ENCODE results near the gene GIMAP7. TPM values are rescaled to one million over a fixed set of nuclear protein-coding genes. Genes with fewer than 3 reads are reported as not detected.

Gene GIMAP7
- total RNA-seq = 100 to 1,000 TPM in 3 of 5 donors, 10 to 100 TPM in 2; 76.8 to 430 (median 392) TPM
- 281 TPM for total RNA-seq (2013)
- total RNA-seq = 27.2 to 503 (median 108) reads per million in 29 experiments

GRCh38 chr7:150514748-150515222, at the start of gene GIMAP7:
GIMAP7 (plus strand) TSS chr7:150514872; CDS start chr7:150519975, 5,103 bp downstream.
- ATAC-seq (replicated peaks in 1 of 4) (peak; percentile 76 to 87 (median 78)), DNase-seq (peak; percentile 41 to 80 (median 68))
- H3K27ac ChIP-seq (ENCODE audit: low read length) = peak within 1 kb of the TSS; percentile 88
- peaks cover 0 to 4% of the 10 kb centered on the region in 2 donors for H3K36me3 ChIP-seq (ENCODE audit: control insufficient read depth in 2 of 2, extremely low read depth in 1 of 2, insufficient read depth in 1 of 2, low read length in 1 of 2)
- Mint-ChIP-seq H3K27me3 (no peaks in the 10 kb centered on the region), H3K9me3 (peaks cover 5 to 16% (median 7%) of the 10 kb centered on the region in 3 donors), H3K36me3 (peaks cover 52% of the 10 kb centered on the region), H3K27ac (peak within 1 kb of the TSS; percentile 99 to 100), H3K4me3 (peak within 1 kb of the TSS; percentile 95 to 100 (median 99)), H3K4me1 (peaks cover 49 to 51% (median 49%) of the 10 kb centered on the region in 3 donors)
- H3K4me1 ChIP-seq (ENCODE audit: control insufficient read depth in 1 of 2, extremely low read depth in 1 of 2, insufficient read depth in 2 of 2, low read length in 2 of 2) = peaks cover 34 to 42% of the 10 kb centered on the region in 2 experiments
- H3K9me3 ChIP-seq = peaks cover 2% of the 10 kb centered on the region
- H3K4me3 ChIP-seq (ENCODE audit: control insufficient read depth in 1 of 2, extremely low read depth in 1 of 2, low read length in 1 of 2) = peak within 1 kb of the TSS; percentile 93 to 94
- CTCF ChIA-PET = interaction anchor here in 1 of 2 donors (0.7 to 1.8 kb wide), 10 partner anchors 12 to 241 kb away, joined by 3 to 6 read pairs (median 4); no protein-coding TSS in a partner anchor
- H3K27me3 ChIP-seq (replicated peaks in 1 of 2; ENCODE audit: control insufficient read depth in 2 of 2, extremely low read depth in 1 of 2, insufficient read depth in 2 of 2, low read length in 1 of 2) = no peaks in the 10 kb centered on the region
- WGBS (ENCODE audit: insufficient coverage) = 6% methylated on average over 2 of the region's 3 CpGs
- POLR2A ChIA-PET = interaction anchor here (0.6 to 2.3 kb wide), 20 partner anchors 10 to 242 kb away, joined by 3 to 15 read pairs (median 4); no protein-coding TSS in a partner anchor

- peak in 1 of 35 experiments; percentile 27 for DNase-seq
- Histone ChIP-seq H3K4me3 (ENCODE audit: control insufficient read depth in 1 of 2, extremely low read depth in 1 of 2, low read length in 1 of 2) (no peak overlapping the region), H3K4me1 (ENCODE audit: control insufficient read depth in 1 of 2, extremely low read depth in 1 of 2, insufficient read depth in 2 of 2, low read length in 2 of 2) (peaks cover 27 to 45% of the 10 kb centered on the region in 2 experiments), H3K36me3 (ENCODE audit: control insufficient read depth in 2 of 2, extremely low read depth in 1 of 2, insufficient read depth in 1 of 2, low read length in 1 of 2) (peaks cover 11 to 43% of the 10 kb centered on the region in 2 donors), H3K9me3 (peaks cover 17% of the 10 kb centered on the region), H3K27me3 (replicated peaks in 1 of 2; ENCODE audit: control insufficient read depth in 2 of 2, extremely low read depth in 1 of 2, insufficient read depth in 2 of 2, low read length in 1 of 2) (no peaks in the 10 kb centered on the region), H3K27ac (ENCODE audit: low read length) (peak overlapping the region; percentile 25)
- Mint-ChIP-seq H3K9me3 (peaks cover 18 to 34% (median 28%) of the 10 kb centered on the region in 3 donors), H3K36me3 (peaks cover 88% of the 10 kb centered on the region), H3K4me1 (peaks cover 77 to 89% (median 82%) of the 10 kb centered on the region in 3 donors), H3K27ac (peak overlapping the region; percentile 81 to 91), H3K4me3 (peak overlapping the region; percentile 4 to 56 (median 32)), H3K27me3 (no peaks in the 10 kb centered on the region)
- ChIA-PET CTCF (no interaction called here), POLR2A (interaction anchor here (0.6 to 1.0 kb wide), 2 partner anchors 9 kb away, joined by 3 read pairs; no protein-coding TSS in a partner anchor)
- peak in 3 of 4 experiments; percentile 17 to 45 (median 24) for ATAC-seq (replicated peaks in 1 of 4)
- no CpG with 5 or more reads among the region's 1 CpG for WGBS (ENCODE audit: insufficient coverage)
Observed at GRCh38 chr7:150464962-150465361, 49.7 kb upstream of the GIMAP7 start.

DNA sequence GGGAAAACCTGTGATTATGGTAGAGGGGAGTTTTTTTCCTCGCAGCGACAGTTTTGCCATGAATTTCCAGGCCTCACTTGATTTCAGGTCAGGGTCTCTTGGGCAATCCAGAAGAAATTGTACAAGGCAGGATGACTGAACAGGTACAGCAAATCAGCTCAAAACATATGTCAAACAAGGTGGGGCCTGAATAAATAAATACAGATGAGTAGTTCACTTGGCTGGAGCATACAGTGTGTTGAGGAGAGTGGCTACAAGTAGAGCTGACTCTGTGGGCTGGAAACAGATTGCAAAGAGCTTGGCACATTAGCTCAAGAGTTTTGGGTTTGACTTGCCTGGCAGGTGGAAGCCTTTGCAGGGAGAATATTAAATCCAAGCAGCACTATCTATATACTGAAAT, 49.3 kb upstream of the GIMAP7 start:
- H3K9me3 Mint-ChIP-seq = peaks cover 15 to 29% (median 25%) of the 10 kb centered on the region in 3 donors
- peaks cover 13% of the 10 kb centered on the region for H3K9me3 ChIP-seq
- ChIA-PET POLR2A (interaction anchor here (0.6 to 1.0 kb wide), 2 partner anchors 8 kb away, joined by 3 read pairs; no protein-coding TSS in a partner anchor), CTCF (no interaction called here)
- H3K27ac ChIP-seq (ENCODE audit: low read length) = peak overlapping the region; percentile 25
- peaks cover 88% of the 10 kb centered on the region for H3K36me3 Mint-ChIP-seq
- peaks cover 77 to 89% (median 82%) of the 10 kb centered on the region in 3 donors for H3K4me1 Mint-ChIP-seq
- H3K27ac Mint-ChIP-seq = peak overlapping the region; percentile 81 to 91
- H3K4me3 ChIP-seq (ENCODE audit: control insufficient read depth in 1 of 2, extremely low read depth in 1 of 2, low read length in 1 of 2) = no peak overlapping the region
- ATAC-seq (replicated peaks in 1 of 4) (no peak), DNase-seq (no peak)
- H3K4me3 Mint-ChIP-seq = peak overlapping the region; percentile 14 to 56 (median 32)
- no peaks in the 10 kb centered on the region for H3K27me3 ChIP-seq (replicated peaks in 1 of 2; ENCODE audit: control insufficient read depth in 2 of 2, extremely low read depth in 1 of 2, insufficient read depth in 2 of 2, low read length in 1 of 2)
- H3K4me1 ChIP-seq (ENCODE audit: control insufficient read depth in 1 of 2, extremely low read depth in 1 of 2, insufficient read depth in 2 of 2, low read length in 2 of 2) = peaks cover 29 to 46% of the 10 kb centered on the region in 2 experiments
- no peaks in the 10 kb centered on the region for H3K27me3 Mint-ChIP-seq
- WGBS (ENCODE audit: insufficient coverage) = 100% methylated on average over 2 of the region's 2 CpGs
- H3K36me3 ChIP-seq (ENCODE audit: control insufficient read depth in 2 of 2, extremely low read depth in 1 of 2, insufficient read depth in 1 of 2, low read length in 1 of 2) = peaks cover 8 to 44% of the 10 kb centered on the region in 2 donors

- ATAC-seq (replicated peaks in 1 of 4) (no peak), DNase-seq (no peak)
- H3K27ac ChIP-seq (ENCODE audit: low read length) = no peak overlapping the region
- 100% methylated on average over 6 of the region's 6 CpGs for WGBS (ENCODE audit: insufficient coverage)
- POLR2A ChIA-PET = no interaction called here
- Mint-ChIP-seq H3K4me1 (peaks cover 81 to 92% (median 88%) of the 10 kb centered on the region in 3 donors), H3K27ac (peak overlapping the region; percentile 80 to 81), H3K9me3 (peaks cover 11 to 18% (median 18%) of the 10 kb centered on the region in 3 donors), H3K27me3 (no peaks in the 10 kb centered on the region), H3K4me3 (peak overlapping the region in 2 of 3 donors; percentile 23 to 77), H3K36me3 (peaks cover 85% of the 10 kb centered on the region)
- H3K36me3 ChIP-seq (ENCODE audit: control insufficient read depth in 2 of 2, extremely low read depth in 1 of 2, insufficient read depth in 1 of 2, low read length in 1 of 2) = peaks cover 9 to 47% of the 10 kb centered on the region in 2 donors
- CTCF ChIA-PET = no interaction called here
- no peak overlapping the region for H3K4me3 ChIP-seq (ENCODE audit: control insufficient read depth in 1 of 2, extremely low read depth in 1 of 2, low read length in 1 of 2)
- H3K9me3 ChIP-seq = peaks cover 7% of the 10 kb centered on the region
- H3K4me1 ChIP-seq (ENCODE audit: control insufficient read depth in 1 of 2, extremely low read depth in 1 of 2, insufficient read depth in 2 of 2, low read length in 2 of 2) = peaks cover 29 to 50% of the 10 kb centered on the region in 2 experiments
- no peaks in the 10 kb centered on the region for H3K27me3 ChIP-seq (replicated peaks in 1 of 2; ENCODE audit: control insufficient read depth in 2 of 2, extremely low read depth in 1 of 2, insufficient read depth in 2 of 2, low read length in 1 of 2)
Observed at GRCh38 chr7:150466477-150466876, 48.2 kb upstream of the GIMAP7 start.

DNA sequence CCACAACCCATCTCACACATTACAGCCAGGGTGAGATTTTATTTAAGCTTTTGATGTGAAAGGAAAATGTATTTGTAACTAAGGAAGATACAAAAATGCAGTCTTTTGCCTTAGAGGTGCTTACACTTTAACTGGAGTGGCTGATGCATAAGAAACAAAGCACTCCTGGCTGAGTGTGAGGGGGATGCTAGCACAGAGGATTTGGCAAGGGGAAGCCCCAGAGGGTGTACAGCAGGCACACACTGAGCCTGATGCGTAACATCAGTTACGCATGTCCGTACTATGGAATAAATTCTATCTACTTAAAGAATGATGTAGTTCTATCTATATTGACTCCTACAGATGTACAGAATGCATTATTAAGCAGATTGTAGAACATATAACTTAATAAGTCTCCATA, 46.4 kb upstream of the GIMAP7 start:
- H3K4me3 ChIP-seq (ENCODE audit: control insufficient read depth in 1 of 2, extremely low read depth in 1 of 2, low read length in 1 of 2) = peak overlapping the region in 1 of 2 donors; percentile 15
- peak overlapping the region; percentile 87 to 92 for H3K27ac Mint-ChIP-seq
- H3K9me3 Mint-ChIP-seq = peaks cover 3 to 4% (median 3%) of the 10 kb centered on the region in 3 donors
- peaks cover 33 to 56% of the 10 kb centered on the region in 2 experiments for H3K4me1 ChIP-seq (ENCODE audit: control insufficient read depth in 1 of 2, extremely low read depth in 1 of 2, insufficient read depth in 2 of 2, low read length in 2 of 2)
- no peaks in the 10 kb centered on the region for H3K27me3 ChIP-seq (replicated peaks in 1 of 2; ENCODE audit: control insufficient read depth in 2 of 2, extremely low read depth in 1 of 2, insufficient read depth in 2 of 2, low read length in 1 of 2)
- WGBS (ENCODE audit: insufficient coverage) = no CpG with 5 or more reads among the region's 3 CpGs
- H3K4me1 Mint-ChIP-seq = peaks cover 88 to 96% (median 92%) of the 10 kb centered on the region in 3 donors
- ATAC-seq (replicated peaks in 1 of 4) (peak in 3 of 4 experiments; percentile 48 to 87 (median 55)), DNase-seq (peak in 1 of 35 experiments; percentile 42)
- no peaks in the 10 kb centered on the region for H3K27me3 Mint-ChIP-seq
- ChIA-PET CTCF (no interaction called here), POLR2A (no interaction called here)
- peak overlapping the region; percentile 35 for H3K27ac ChIP-seq (ENCODE audit: low read length)
- H3K9me3 ChIP-seq = no peaks in the 10 kb centered on the region
- H3K36me3 Mint-ChIP-seq = peaks cover 85% of the 10 kb centered on the region
- H3K36me3 ChIP-seq (ENCODE audit: control insufficient read depth in 2 of 2, extremely low read depth in 1 of 2, insufficient read depth in 1 of 2, low read length in 1 of 2) = peaks cover 14 to 65% of the 10 kb centered on the region in 2 donors
- peak overlapping the region; percentile 66 to 77 (median 74) for H3K4me3 Mint-ChIP-seq

- peaks cover 31 to 38% of the 10 kb centered on the region in 2 experiments for H3K4me1 ChIP-seq (ENCODE audit: control insufficient read depth in 1 of 2, extremely low read depth in 1 of 2, insufficient read depth in 2 of 2, low read length in 2 of 2)
- Mint-ChIP-seq H3K9me3 (peaks cover 0 to 8% (median 2%) of the 10 kb centered on the region in 3 donors), H3K4me3 (peak overlapping the region in 1 of 3 donors; percentile 15), H3K36me3 (peaks cover 90% of the 10 kb centered on the region), H3K4me1 (peaks cover 83 to 93% (median 88%) of the 10 kb centered on the region in 3 donors), H3K27me3 (no peaks in the 10 kb centered on the region), H3K27ac (peak overlapping the region; percentile 72 to 80)
- no peak overlapping the region for H3K27ac ChIP-seq (ENCODE audit: low read length)
- H3K36me3 ChIP-seq (ENCODE audit: control insufficient read depth in 2 of 2, extremely low read depth in 1 of 2, insufficient read depth in 1 of 2, low read length in 1 of 2) = peaks cover 22 to 84% of the 10 kb centered on the region in 2 donors
- WGBS (ENCODE audit: insufficient coverage) = 92% methylated on average over 5 of the region's 5 CpGs
- H3K9me3 ChIP-seq = no peaks in the 10 kb centered on the region
- DNase-seq (no peak), ATAC-seq (replicated peaks in 1 of 4) (no peak)
- H3K27me3 ChIP-seq (replicated peaks in 1 of 2; ENCODE audit: control insufficient read depth in 2 of 2, extremely low read depth in 1 of 2, insufficient read depth in 2 of 2, low read length in 1 of 2) = no peaks in the 10 kb centered on the region
- no peak overlapping the region for H3K4me3 ChIP-seq (ENCODE audit: control insufficient read depth in 1 of 2, extremely low read depth in 1 of 2, low read length in 1 of 2)
- ChIA-PET POLR2A (interaction anchor here in 1 of 2 donors (0.7 to 1.0 kb wide), 2 partner anchors 11 to 132 kb away, joined by 3 read pairs; no protein-coding TSS in a partner anchor), CTCF (no interaction called here)
Observed at GRCh38 chr7:150471886-150472285, 42.8 kb upstream of the GIMAP7 start.

Measured in T-cell (primary cell).